Measurements from ENCODE around the gene OR52B2.

The OR52B2 gene

GRCh38 chr11:6206456-6207180 lies 36.5 kb upstream of the OR52B2 start:
- ChIA-PET CTCF (interaction anchor here (0.6 to 1.9 kb wide), 3 partner anchors 45 to 156 kb away, joined by 3 to 11 read pairs (median 3); no protein-coding TSS in a partner anchor), POLR2A (no interaction called here)
- TF ChIP-seq ZBTB1 (tag by site-specific recombination; IDR thresholded peaks at IDR 0.05) (no peak), KLF17 (tag by site-specific recombination; IDR thresholded peaks at IDR 0.05) (no peak), ZNF221 (tag by site-specific recombination; IDR thresholded peaks at IDR 0.05; ENCODE audit: borderline replicate concordance) (no peak), ZNF518A (tag by site-specific recombination; conservative IDR thresholded peaks at IDR 0.05; ENCODE audit: low read depth) (no peak), SETDB1 (IDR thresholded peaks at IDR 0.05; ENCODE audit: insufficient read length, low read length) (no peak), ZNF335 (tag by site-specific recombination; conservative IDR thresholded peaks at IDR 0.05) (no peak), ZBTB21 (tag by site-specific recombination; IDR thresholded peaks at IDR 0.05) (no peak), ZNF423 (tag by site-specific recombination; IDR thresholded peaks at IDR 0.05) (no peak), ZXDB (tag by site-specific recombination; IDR thresholded peaks at IDR 0.05) (no peak), ZNF677 (tag by site-specific recombination; IDR thresholded peaks at IDR 0.05) (no peak), ZNF174 (tag by site-specific recombination; IDR thresholded peaks at IDR 0.05) (no peak), KLF7 (tag by site-specific recombination; IDR thresholded peaks at IDR 0.05; ENCODE audit: borderline replicate concordance) (no peak), ZNF202 (tag by site-specific recombination; IDR thresholded peaks at IDR 0.05; ENCODE audit: borderline replicate concordance) (no peak), HIC1 (tag by site-specific recombination; IDR thresholded peaks at IDR 0.05) (no peak), ZNF23 (tag by site-specific recombination; IDR thresholded peaks at IDR 0.05; ENCODE audit: borderline replicate concordance) (no peak)

GRCh38 chr11:6205366-6205765 lies 35.2 kb upstream of the OR52B2 start, which contains the start of gene C11orf42:
TSS of gene C11orf42 (plus strand) at chr11:6205557. CDS start at chr11:6205616, 59 bp downstream.
- Histone ChIP-seq H3K4me1 (ENCODE audit: control insufficient read depth, insufficient read depth, low read length) (no peaks in the 10 kb centered on the region), H3K27ac (ENCODE audit: extremely low read depth, low read depth, low read length) (no peak within 1 kb of the TSS), H3K4me3 (ENCODE audit: low read depth, low read length) (no peak within 1 kb of the TSS), H3K9me3 (ENCODE audit: control insufficient read depth, insufficient read depth, low read depth, low read length) (no peaks in the 10 kb centered on the region), H3K36me3 (ENCODE audit: control insufficient read depth in 2 of 2, insufficient read depth in 1 of 2, low read length in 2 of 2) (peaks cover 0 to 49% of the 10 kb centered on the region in 2 experiments; a peak in 1 of 3 replicates)
- ChIA-PET CTCF (no interaction called here), POLR2A (no interaction called here)
- TF ChIP-seq ZNF114 (tag by site-specific recombination; IDR thresholded peaks at IDR 0.05) (no peak), ZNF571 (tag by site-specific recombination; IDR thresholded peaks at IDR 0.05) (no peak), ZNF837 (tag by site-specific recombination; IDR thresholded peaks at IDR 0.05) (no peak), ZBTB26 (tag by site-specific recombination; optimal IDR thresholded peaks at IDR 0.05) (no peak), ZNF488 (tag by site-specific recombination; IDR thresholded peaks at IDR 0.05) (no peak), ZNF544 (tag by site-specific recombination; IDR thresholded peaks at IDR 0.05) (no peak)

More at GRCh38 chr11:6206456-6207180, 36.5 kb upstream of the OR52B2 start:
- no peaks in the 10 kb centered on the region for H3K9me3 ChIP-seq (ENCODE audit: control insufficient read depth, insufficient read depth, low read depth, low read length)
- H3K36me3 ChIP-seq (ENCODE audit: control insufficient read depth in 2 of 2, insufficient read depth in 1 of 2, low read length in 2 of 2): peaks cover 0 to 62% of the 10 kb centered on the region in 2 experiments; a peak in 1 of 3 replicates
- H3K4me3 ChIP-seq (ENCODE audit: low read depth, low read length): no peak overlapping the region
- H3K27ac ChIP-seq (ENCODE audit: extremely low read depth, low read depth, low read length): no peak overlapping the region
- H3K4me1 ChIP-seq (ENCODE audit: control insufficient read depth, insufficient read depth, low read length): no peaks in the 10 kb centered on the region
